Lung (tissue), 12 donors: ENCODE data around the gene TMEM234. TPM values are rescaled to one million over a fixed set of nuclear protein-coding genes. Genes with fewer than 3 reads are reported as not detected.

ENCODE experiments used
- ATAC-seq: fragments of 200-7000 bp; cut with Tn5 transposase; one replicate; pipeline ENCODE4 v1.9.1; 2020; ENCODE audit warnings: moderate number of reproducible peaks; ENCODE audit not compliant: insufficient read depth, low FRiP score
- DNase-seq, 3 donors: peaks; one replicate each; pipeline ENCODE4 v3.0.0-alpha.2; 2013 to 2017
- H3K27ac ChIP-seq, 2 donors: one replicate each; pipeline ENCODE4 v1.5.1; 2013; ENCODE audit warnings: mild to moderate bottlenecking in 2 of 2, moderate library complexity in 2 of 2, control low read depth in 1 of 2, inconsistent platforms in 1 of 2, low read depth in 1 of 2, low read length in 1 of 2
- H3K27me3 ChIP-seq, 3 donors: one replicate each; pipeline ENCODE4 v1.5.1; 2013; ENCODE audit warnings: low read length in 2 of 3; ENCODE audit not compliant: control insufficient read depth in 3 of 3, insufficient read depth in 3 of 3
- H3K36me3 ChIP-seq, 4 donors: one replicate each; pipeline ENCODE4 v1.5.1; 2013; ENCODE audit warnings: low read length in 4 of 4, mild to moderate bottlenecking in 1 of 4, moderate library complexity in 1 of 4; ENCODE audit not compliant: control insufficient read depth in 4 of 4, insufficient read depth in 4 of 4
- H3K4me1 ChIP-seq, 5 donors: one replicate each; pipeline ENCODE4 v1.5.1; 2013; ENCODE audit warnings: low read length in 5 of 5, mild to moderate bottlenecking in 2 of 5, moderate library complexity in 1 of 5; ENCODE audit not compliant: control insufficient read depth in 5 of 5, insufficient read depth in 5 of 5
- H3K4me3 ChIP-seq: one replicate; pipeline ENCODE4 v1.5.1; 2013; ENCODE audit warnings: mild to moderate bottlenecking, control low read depth, moderate library complexity
- H3K9ac ChIP-seq, 2 donors: one replicate each; pipeline ENCODE4 v1.5.1; 2013; ENCODE audit warnings: low read length in 2 of 2, control low read depth in 1 of 2; ENCODE audit not compliant: insufficient read depth in 1 of 2
- H3K9me3 ChIP-seq, 4 donors: one replicate each; pipeline ENCODE4 v1.5.1; 2013; ENCODE audit warnings: low read length in 3 of 4, mild to moderate bottlenecking in 1 of 4, moderate library complexity in 1 of 4; ENCODE audit not compliant: control insufficient read depth in 4 of 4, insufficient read depth in 3 of 4
- CTCF ChIP-seq: IDR thresholded peaks from 2 replicates; pipeline ENCODE4 v1.5.1; 2012; ENCODE audit warnings: mild to moderate bottlenecking; ENCODE audit errors: control extremely low read depth, extremely low read depth
- WGBS, 2 donors: extraction: QIAGEN DNeasy Blood & Tissue Kit; methylation state at CpG; one replicate each; pipeline ENCODE4 v1.1.7; 2013; 5-methylcytosine and 5-hydroxymethylcytosine counted together
- polyA plus RNA-seq, 2 donors: library from polyadenylated mRNA; stranded (reverse); fragments of 200-250 nt; gene quantifications; one replicate each; pipeline ENCODE4 v1.2.1, GENCODE V29; 2013
- total RNA-seq, 2 donors: library from RNA; depleted of rRNA in 1 of 2; stranded (reverse); fragments of >200 nt in 1 of 2; gene quantifications; one replicate each; pipeline ENCODE4 v1.2.1, GENCODE V29; 2014 to 2021
- donor health status: control.
- donor health status: control.
- donor health status: Bipolar disorder and iron deficiency.
- donor health status: healthy.
- donor health status: DM: yes; HTN: yes; CAD: no.

TMEM234 gene
- total and polyA plus RNA-seq, 4 donors, result 17.1 to 30.2 (median 23.6) TPM

- peak overlapping the region; percentile 29 to 82 for H3K27ac ChIP-seq
Observed at GRCh38 chr1:32249831-32250525, 27.8 kb upstream of the TMEM234 start.

GRCh38 chr1:32247983-32248889, 26.1 kb upstream of the TMEM234 start:
- Histone ChIP-seq H3K9me3 (no peaks in the 10 kb centered on the region), H3K4me1 (peaks cover 0 to 22% (median 2%) of the 10 kb centered on the region in 5 donors), H3K36me3 (no peaks in the 10 kb centered on the region), H3K27ac (peak overlapping the region; percentile 17 to 79), H3K4me3 (no peak overlapping the region), H3K9ac (no peak overlapping the region), H3K27me3 (no peaks in the 10 kb centered on the region)
- peak; percentile 83 for ATAC-seq
- 6 to 8% methylated on average over 27 to 31 of the region's 31 CpGs for WGBS, 2 donors
- TF ChIP-seq CTCF, result peak; percentile 67
- peak; percentile 53 to 71 (median 67) for DNase-seq

More at GRCh38 chr1:32249831-32250525, 27.8 kb upstream of the TMEM234 start:
- WGBS, 2 donors, result 18 to 47% methylated on average over 9 of the region's 9 CpGs
- DNase-seq, result peak in 2 of 3 donors; percentile 59 to 71
- no peak for ATAC-seq
- no peak for TF ChIP-seq CTCF
- Histone ChIP-seq H3K36me3 (no peaks in the 10 kb centered on the region), H3K9ac (no peak overlapping the region), H3K4me3 (no peak overlapping the region), H3K9me3 (no peaks in the 10 kb centered on the region), H3K4me1 (peaks cover 0 to 22% (median 2%) of the 10 kb centered on the region in 5 donors), H3K27me3 (no peaks in the 10 kb centered on the region)

GRCh38 chr1:32247452-32247851, 25.3 kb upstream of the TMEM234 start:
- TF ChIP-seq CTCF, result no peak
- H3K4me3 ChIP-seq, result peak overlapping the region; percentile 5
- H3K9me3 ChIP-seq, result no peaks in the 10 kb centered on the region
- no peaks in the 10 kb centered on the region for H3K36me3 ChIP-seq
- DNase-seq (no peak), ATAC-seq (no peak)
- peaks cover 0 to 20% (median 1%) of the 10 kb centered on the region in 5 donors for H3K4me1 ChIP-seq
- H3K9ac ChIP-seq, result no peak overlapping the region
- peak overlapping the region; percentile 51 to 79 for H3K27ac ChIP-seq
- 70 to 85% methylated on average over 12 of the region's 12 CpGs for WGBS, 2 donors
- H3K27me3 ChIP-seq, result no peaks in the 10 kb centered on the region
